ENCODE data around the gene PGGHG.

Gene PGGHG

DNA sequence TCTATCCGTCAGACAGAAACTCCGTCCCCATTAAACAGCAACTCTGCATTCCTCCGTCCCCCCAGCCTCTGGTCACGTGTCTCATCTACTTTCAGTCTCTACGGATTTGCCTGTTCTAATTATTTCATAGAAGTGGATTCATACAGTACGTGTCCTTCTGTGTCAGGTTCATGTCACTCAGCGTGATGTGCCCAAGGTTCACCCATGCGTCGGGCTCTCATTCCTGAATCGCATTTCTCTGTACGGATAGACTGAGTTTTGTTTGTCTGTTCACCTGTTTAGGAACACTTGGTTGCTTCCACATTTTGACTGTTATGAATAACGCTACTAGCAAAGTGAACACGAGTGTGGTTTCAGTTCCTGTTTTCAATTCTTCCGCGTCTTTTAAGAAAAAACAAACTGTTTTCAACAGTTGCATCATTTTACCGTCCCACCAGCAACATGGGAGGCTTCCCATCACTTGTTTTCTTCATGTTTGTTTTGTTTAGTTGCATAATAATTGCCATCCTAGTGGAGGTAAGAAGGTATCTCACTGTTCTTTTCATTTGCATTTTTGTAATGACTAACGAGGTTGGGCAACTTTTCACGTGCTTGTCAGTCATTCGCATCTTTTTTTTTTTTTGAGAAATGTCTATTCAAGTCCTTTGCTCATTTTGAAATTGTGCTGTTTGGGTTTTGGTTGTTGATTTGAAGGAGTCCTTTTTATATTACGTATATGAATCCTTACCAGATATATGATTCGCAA, 19.6 kb upstream of the PGGHG start:
- DNase-seq (ENCODE audit: low read depth): no peak

DNA sequence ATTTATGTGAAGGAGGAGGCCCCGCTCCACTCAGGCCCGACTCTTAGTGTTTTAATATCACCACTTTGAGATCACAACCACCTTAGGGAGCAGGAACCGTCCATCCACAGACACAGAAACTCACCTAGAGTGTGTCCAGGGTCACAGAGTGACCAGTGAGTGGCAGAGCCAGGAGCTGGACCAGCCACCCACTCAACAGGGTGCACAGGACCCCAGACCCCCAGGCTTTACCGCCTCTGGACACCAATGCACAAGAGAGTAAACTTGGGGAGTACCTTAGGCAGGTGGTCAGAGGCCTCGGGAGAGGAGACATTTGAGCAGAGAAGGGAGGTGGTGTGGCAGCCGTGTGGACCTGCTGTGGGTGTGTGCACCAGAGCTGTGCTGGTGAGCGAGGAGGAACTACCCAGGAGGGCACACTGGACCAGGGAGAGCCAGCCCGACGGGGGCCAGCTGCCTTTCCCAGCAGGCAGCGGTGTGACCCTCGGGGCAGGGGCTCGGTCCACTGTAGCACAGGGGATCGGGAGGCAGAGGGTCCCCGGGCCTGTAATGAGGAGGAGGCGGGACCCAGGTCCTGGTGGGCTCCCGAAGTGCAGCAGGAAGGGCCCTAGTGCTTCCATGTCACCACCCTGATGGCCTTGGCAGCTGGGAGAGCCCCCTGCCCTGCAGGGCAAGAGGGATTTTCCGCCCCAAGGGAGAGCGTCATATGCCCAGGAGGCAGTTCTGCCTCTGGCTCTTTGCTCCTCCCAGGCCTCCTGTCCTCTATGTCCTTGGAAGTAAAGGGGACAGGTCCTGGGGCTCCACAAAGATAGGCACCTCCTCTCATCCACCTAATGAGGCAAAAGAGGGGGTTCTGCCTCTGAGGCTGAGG, 18.2 kb upstream of the PGGHG start:
- no peak for DNase-seq (ENCODE audit: low read depth)

GRCh38 chr11:271319-271715, 17.6 kb upstream of the PGGHG start:
- no peak for DNase-seq (ENCODE audit: low read depth)

- DNase-seq (ENCODE audit: low read depth): no peak
Observed at GRCh38 chr11:272195-272930, 16.6 kb upstream of the PGGHG start.

GRCh38 chr11:272931-273198, 16.1 kb upstream of the PGGHG start:
- no peak for DNase-seq (ENCODE audit: low read depth)

GRCh38 chr11:276219-276618, 12.7 kb upstream of the PGGHG start:
- no peak for DNase-seq (ENCODE audit: low read depth)

GRCh38 chr11:278001-278951, 10.7 kb upstream of the PGGHG start, which contains the start of gene NLRP6:
Gene NLRP6, plus strand, starts transcription at chr11:278407. Its CDS starts 163 bp downstream, at chr11:278570.
- no peak for DNase-seq (ENCODE audit: low read depth)

DNA sequence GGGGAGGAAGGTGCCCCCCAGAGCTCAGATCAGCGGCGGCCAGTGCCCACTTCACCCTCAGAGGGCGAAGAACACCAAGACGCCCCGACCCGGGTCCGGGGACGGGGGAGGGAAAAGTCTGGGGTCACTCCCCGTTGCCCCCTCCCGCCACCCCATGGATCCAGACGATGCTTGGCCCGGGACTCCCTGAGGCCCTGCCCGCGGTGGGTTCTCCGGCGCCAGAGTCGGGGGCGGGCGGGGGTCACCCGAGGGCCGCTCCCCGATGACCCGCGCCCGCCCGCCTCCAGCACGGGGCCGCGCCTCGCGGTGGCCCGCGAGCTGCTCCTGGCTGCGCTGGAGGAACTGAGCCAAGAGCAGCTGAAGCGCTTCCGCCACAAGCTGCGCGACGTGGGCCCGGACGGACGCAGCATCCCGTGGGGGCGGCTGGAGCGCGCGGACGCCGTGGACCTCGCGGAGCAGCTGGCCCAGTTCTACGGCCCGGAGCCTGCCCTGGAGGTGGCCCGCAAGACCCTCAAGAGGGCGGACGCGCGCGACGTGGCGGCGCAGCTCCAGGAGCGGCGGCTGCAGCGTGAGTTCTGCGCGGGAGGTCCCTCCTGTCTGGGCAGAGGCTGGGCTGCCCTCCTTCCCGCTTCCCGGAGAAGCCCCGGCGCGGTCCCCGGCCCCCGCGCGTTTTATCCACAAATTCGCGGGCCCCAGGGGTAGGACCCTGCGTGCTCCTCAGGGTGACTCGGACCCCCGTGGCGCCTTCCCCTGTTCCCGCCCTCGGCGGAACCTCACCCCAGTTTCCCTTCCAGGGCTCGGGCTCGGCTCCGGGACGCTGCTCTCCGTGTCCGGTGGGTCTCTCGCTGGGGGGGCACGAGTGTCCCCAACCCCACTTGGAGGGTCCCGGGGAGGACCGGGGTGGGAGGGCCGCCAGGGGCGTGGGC, 9.6 kb upstream of the PGGHG start:
- DNase-seq (ENCODE audit: low read depth): no peak

DNA sequence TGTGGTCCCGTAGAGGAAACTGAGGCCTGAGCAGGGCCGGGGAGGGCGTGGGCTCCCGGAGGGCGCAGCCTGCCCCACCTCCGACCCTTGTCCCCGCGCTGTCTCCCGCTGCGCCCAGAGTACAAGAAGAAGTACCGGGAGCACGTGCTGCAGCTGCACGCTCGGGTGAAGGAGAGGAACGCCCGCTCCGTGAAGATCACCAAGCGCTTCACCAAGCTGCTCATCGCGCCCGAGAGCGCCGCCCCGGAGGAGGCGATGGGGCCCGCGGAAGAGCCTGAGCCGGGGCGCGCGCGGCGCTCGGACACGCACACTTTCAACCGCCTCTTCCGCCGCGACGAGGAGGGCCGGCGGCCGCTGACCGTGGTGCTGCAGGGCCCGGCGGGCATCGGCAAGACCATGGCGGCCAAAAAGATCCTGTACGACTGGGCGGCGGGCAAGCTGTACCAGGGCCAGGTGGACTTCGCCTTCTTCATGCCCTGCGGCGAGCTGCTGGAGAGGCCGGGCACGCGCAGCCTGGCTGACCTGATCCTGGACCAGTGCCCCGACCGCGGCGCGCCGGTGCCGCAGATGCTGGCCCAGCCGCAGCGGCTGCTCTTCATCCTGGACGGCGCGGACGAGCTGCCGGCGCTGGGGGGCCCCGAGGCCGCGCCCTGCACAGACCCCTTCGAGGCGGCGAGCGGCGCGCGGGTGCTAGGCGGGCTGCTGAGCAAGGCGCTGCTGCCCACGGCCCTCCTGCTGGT, 8.8 kb upstream of the PGGHG start:
- no peak for DNase-seq (ENCODE audit: low read depth)

DNA sequence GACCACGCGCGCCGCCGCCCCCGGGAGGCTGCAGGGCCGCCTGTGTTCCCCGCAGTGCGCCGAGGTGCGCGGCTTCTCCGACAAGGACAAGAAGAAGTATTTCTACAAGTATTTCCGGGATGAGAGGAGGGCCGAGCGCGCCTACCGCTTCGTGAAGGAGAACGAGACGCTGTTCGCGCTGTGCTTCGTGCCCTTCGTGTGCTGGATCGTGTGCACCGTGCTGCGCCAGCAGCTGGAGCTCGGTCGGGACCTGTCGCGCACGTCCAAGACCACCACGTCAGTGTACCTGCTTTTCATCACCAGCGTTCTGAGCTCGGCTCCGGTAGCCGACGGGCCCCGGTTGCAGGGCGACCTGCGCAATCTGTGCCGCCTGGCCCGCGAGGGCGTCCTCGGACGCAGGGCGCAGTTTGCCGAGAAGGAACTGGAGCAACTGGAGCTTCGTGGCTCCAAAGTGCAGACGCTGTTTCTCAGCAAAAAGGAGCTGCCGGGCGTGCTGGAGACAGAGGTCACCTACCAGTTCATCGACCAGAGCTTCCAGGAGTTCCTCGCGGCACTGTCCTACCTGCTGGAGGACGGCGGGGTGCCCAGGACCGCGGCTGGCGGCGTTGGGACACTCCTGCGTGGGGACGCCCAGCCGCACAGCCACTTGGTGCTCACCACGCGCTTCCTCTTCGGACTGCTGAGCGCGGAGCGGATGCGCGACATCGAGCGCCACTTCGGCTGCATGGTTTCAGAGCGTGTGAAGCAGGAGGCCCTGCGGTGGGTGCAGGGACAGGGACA, 8.0 kb upstream of the PGGHG start:
- DNase-seq (ENCODE audit: low read depth): no peak

- no peak for DNase-seq (ENCODE audit: low read depth)
Observed at GRCh38 chr11:281486-282161, 7.3 kb upstream of the PGGHG start.

GRCh38 chr11:282171-282570, 6.8 kb upstream of the PGGHG start:
- no peak for DNase-seq (ENCODE audit: low read depth)

DNA sequence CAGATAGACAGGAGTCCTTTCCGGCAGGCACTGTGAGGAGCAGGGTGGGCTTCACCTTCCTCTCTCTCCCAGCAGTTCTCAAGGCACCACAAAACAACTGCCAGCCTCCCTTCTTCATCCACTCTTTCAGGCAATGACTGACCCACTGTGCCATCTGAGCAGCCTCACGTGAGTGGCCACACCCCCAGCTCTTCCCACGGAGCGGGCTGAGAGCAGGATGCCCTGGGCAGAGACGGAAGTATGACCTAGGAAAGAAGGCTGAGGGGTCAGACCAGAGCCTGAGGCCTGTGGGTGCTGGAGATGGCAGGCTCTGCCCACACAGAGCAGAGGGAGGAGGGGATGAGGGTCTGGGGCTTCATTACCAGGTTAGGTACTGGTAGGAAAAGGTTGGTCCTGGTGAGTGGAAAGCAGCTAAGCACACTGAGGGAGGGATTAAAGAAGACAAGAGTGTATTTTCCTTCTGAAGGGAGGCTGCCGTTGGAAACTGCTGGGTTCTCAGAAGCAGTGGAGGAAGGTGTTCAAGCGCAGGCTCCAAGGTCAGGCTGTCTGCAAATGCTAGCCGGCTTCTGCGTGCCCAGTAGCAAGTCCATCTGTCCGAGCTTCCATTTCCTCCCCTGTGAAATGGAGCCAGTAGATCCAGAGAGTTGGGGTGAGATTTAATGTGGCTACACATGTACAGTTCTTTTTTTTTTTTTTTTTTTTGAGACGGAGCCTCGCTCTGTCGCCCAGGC, 6.1 kb upstream of the PGGHG start:
- DNase-seq (ENCODE audit: low read depth): no peak

- DNase-seq (ENCODE audit: low read depth): no peak
Observed at GRCh38 chr11:283405-284104, 5.4 kb upstream of the PGGHG start.

DNA sequence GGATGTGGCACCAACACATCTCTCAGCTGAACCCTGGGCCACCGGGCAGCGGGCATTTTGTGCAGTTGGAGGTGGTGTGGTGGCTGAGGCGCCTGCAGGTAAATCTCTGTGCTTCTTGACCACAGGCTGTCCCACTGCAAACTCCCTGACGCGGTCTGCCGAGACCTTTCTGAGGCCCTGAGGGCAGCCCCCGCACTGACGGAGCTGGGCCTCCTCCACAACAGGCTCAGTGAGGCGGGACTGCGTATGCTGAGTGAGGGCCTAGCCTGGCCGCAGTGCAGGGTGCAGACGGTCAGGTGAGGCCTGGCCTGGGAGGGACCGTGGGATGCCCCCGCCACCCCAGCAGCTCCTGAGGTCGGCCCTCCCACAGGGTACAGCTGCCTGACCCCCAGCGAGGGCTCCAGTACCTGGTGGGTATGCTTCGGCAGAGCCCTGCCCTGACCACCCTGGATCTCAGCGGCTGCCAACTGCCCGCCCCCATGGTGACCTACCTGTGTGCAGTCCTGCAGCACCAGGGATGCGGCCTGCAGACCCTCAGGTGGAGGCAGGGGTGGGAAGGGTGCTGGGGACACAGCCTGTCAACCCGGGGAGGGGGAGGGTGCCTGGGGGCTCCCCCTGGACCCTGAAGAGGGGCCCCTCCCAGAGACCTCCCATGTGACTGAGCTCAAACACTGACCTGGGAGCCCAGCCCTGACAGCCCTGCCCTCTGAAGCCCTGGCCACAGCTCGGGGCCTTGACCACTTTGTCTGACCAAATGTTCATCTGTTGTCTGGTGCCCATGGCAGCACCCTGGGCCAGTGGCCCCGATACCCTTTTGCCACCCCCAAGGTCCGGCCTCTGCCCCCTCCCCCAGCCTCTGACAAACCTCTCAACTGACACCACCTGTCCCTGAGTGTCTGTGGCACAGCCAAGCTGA, 4.6 kb upstream of the PGGHG start:
- no peak for DNase-seq (ENCODE audit: low read depth)

Measured in GM04504 (cell line).